ENCODE results near the gene PRKD1.
"Not testable (repeated sequence)": the region's sequence is repeated elsewhere in the genome, so short reads cannot be mapped to it uniquely, and the experiment has no call there.

The PRKD1 gene

GRCh38 chr14:29789475-29789874 lies 138.2 kb downstream of the PRKD1 start:
- no peak for DNase-seq

- DNase-seq: no peak
Measured at GRCh38 chr14:29788093-29788492, 139.6 kb downstream of the PRKD1 start.

DNA sequence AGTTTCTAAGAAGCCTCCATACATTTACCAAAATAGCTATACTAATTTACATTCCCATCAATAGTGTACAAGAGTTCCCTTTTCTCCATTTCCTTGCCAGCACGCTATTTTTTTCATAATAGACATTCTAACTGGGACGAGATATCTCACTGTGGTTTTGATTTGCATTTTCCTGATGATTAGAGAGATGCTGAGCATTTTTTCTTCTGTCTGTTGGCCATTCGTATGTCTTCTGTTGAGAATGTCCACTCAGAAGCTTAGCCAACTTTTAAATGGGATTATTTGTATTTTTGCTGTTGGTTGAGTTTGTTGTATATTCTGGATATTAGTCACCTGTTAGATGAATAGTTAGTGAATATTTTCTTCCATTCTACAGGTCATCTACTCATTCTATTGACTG lies 144.1 kb downstream of the PRKD1 start:
- DNase-seq: no peak

DNA sequence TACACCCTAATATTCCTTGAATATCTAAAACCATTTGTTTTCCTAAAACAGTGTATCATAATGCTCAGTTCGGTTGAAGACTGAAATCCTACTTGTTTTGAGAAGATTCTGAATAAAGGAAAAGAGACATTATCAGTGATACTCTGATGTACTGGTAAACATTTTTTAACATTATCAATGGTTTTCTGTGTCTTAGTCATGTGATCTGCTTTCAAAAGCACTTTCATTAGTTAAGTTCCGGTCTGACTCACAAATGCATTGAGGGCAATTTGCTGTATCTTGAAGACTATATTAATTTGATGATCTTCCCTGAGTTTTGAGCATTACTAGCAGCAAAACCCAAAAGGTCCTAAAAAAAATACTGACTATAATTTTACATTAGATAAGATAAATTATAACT lies 145.6 kb downstream of the PRKD1 start:
- no peak for DNase-seq

GRCh38 chr14:29777142-29777541 lies 150.5 kb downstream of the PRKD1 start:
- DNase-seq: not testable (repeated sequence)

DNA sequence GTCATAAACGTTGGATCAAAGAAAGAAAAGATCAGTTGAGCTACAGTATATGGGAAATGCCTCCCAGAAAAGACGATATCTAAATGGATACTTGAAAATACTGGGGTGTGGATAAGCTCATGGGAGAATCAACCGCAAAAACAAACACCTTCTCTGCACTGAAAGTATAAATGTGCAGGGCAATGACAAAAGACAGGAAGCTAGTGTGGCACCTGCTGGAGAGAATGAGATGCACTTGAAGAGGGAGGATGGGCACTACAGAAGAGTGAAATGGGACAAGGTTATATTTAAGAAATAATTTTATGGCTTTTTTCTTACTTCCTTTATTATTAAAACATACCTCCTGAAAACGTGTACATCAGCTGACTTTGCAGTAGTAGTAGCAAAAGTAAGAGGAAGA lies 153.7 kb downstream of the PRKD1 start:
- no peak for DNase-seq

DNA sequence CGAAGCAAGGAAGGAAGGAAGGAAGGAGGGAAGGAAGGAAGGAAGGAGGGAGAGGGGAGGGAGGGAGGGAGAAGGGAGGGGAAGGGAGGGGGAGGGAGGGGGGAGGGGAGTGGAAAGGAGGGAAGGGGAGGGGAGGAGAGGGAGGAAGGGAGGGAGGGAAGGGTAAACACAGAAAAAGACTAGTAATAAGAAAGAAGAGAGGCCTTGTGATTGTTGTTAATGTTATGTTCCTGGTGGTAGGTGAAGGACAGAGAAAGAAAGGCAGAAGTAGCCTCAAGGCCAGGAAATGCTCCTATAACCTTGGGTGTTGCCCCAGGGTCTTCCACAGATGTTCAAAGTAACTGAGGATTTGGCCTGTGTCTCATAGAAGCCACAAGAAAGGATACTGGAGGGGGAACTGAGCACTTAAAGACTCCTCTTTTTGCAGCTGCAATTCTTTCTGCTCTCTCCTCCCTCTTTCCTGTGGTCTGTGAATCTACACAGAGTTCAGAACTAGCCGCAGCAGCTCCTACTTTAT lies 164.2 kb downstream of the PRKD1 start:
- DNase-seq: no peak

DNA sequence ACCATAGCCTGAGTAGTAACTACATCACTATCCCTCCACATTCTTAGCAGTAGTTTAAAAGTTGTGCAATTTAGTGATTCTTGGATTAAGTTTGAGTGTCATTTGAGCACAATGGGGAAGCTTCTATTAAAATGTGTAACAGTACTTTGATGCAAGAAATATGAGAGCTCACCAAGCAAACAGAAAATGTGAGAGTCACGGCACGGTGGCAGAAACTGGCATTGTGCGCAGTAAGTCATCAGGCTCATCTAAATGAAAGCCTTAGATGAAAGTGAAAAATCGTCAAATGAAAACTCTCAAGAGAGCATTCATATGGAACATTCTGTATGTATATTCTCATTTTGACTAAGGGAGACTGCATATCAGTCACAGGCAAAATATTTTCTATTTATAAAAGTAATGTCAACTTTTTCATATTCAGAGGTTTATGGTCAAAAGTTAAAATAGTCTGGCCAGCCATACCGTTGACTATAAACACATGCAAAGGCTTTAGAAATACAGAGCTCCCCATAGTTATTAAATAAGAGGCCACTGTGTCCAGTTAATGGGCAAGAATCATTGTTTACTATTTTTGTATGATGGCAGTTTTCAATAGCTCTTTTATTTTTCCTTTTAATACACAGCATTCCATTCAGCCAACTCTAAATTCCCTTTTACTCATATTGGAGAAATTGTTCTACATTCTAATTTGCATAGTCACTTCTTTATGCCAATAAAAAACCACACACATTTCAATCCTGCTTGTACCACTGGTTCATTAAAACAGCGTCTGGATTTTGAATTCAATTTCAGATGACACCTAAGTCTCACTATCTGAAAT lies 167.9 kb downstream of the PRKD1 start:
- DNase-seq: no peak

DNA sequence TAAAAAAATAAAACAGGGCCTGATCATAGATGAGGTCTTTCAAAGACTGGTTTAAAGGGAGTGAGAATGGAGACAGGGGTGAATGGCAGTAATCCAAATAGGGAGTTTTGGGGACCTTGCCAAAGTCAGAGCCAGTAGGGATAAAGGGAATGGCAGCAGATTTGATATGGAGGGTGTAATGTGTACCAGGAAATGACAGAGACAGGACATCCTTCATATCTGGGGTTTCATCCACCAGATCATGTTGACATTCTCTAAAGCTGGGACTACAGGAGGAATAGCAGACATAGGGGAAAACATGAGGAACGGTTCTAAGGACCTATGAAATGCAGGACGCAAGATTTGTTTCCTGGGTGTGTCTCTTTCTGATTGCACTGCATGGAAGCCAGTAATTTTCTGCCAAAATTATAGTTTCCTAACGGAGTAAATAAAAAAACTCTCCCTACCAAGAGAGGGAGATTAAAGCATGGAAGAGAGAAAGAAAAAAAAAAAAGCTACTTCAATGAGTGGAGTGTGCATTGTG lies 169.9 kb downstream of the PRKD1 start:
- no peak for DNase-seq

DNA sequence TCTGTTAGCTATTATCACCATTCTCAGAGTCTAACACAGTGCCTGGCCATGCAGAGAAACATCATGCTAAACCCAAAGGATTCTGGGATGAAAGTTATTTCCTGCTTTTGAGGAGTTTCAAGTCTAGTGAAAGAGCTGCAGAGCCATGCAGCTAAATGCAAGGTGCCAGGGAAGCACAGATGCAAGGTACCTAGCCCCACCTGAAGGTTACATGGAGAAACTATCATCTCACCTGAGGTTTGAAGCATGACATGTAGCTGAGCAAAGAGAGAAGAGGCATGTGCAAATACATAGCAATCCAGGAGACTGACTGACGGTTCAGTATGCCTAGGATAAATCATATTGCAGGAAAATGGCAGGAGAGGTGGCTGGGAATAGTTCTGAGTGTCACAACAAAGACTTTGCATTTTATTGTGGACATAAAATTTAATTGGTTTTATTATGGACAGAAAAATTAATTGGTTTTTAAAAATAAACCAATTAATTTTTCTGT lies 170.4 kb downstream of the PRKD1 start:
- DNase-seq: no peak

DNA sequence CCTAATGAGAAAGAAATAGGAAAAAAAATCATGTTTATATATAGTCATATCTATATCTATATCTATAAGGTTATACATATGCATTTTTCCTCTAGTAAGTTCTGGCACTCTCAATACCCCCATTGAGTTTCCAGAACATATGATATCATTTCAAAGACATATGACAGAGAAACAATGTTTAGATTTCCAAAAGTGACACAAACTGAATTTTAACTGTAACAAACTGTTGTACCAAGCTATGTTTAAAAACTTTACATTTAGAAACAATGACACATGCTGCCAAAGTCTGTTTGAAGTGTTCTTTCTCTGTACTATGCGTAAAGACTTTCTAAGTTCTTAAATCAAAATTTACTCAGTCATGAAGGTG lies 171.6 kb downstream of the PRKD1 start:
- no peak for DNase-seq

GRCh38 chr14:29755311-29756018 lies 172.2 kb downstream of the PRKD1 start:
- no peak for DNase-seq

GRCh38 chr14:29754134-29754533 lies 173.5 kb downstream of the PRKD1 start:
- DNase-seq: no peak

DNA sequence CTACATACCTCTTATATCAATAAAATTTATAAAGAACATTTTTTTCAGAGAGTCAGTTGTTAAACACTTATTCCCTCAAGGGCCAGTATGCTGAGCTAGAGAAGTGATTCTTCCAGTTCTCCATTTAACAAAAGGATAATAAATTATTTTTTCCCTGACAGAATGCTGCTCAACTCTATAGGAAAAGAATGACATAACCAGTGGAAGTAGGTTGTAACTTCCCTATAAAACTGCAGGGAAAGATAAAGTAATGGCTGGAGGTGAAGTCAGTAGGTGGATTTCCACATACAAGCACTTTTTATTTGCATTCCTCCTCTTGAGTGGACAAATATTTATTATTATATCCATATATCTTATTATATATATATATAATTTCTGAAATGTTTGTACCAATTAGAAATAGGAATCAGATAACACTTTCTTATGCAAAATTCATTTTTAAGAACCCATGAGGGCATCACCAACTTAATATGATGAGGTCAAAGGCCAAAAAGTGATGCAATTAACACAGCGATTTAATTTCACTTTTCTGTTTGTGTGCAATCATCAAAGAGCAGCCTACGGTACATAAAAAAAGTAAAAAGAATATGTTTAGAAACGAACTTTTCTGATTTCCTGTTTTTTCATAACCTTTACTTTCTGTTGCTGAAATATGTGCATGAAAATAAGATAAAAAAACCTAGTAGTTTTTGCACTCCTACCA lies 175.3 kb downstream of the PRKD1 start:
- no peak for DNase-seq

DNA sequence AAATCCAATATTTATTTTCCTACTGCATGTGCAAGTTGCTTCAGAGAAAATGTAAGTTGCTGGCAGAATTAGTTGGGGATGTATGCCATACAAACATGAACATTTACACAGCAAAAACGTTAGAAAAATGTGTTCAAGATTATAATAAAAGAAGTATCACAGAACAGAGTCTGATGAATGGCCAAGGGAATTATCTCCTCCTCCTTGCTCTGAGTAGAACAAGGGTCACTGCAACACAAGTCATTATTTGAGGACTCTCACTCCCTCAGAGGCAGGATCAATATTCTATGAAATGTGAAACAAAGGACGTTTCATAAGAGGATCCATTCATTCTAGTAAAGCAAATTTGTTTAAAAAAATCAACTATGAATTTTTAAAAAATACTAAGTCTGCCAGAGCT lies 177.8 kb downstream of the PRKD1 start:
- DNase-seq: no peak

GRCh38 chr14:29749327-29749726 lies 178.3 kb downstream of the PRKD1 start:
- DNase-seq: no peak

GRCh38 chr14:29745863-29746262 lies 181.8 kb downstream of the PRKD1 start:
- DNase-seq: no peak

DNA sequence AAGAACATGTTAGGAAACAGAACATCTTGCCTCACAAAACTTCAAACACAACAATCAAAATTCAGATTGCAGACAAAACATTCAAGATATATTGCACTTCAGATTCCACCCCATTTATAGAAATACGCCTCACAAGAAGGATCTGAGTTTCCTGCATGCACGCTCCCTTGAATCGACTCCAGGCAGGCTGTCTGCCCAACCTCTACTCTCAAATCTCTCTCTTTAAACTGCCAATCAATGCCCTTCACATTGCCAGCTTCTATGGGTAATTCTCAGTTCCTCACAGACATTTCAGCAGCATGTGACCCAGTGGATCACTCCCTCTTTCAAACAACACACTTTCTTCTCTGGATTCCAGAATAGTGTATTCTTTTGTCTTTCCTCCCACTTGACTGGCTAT lies 184.1 kb downstream of the PRKD1 start:
- DNase-seq: no peak

DNA sequence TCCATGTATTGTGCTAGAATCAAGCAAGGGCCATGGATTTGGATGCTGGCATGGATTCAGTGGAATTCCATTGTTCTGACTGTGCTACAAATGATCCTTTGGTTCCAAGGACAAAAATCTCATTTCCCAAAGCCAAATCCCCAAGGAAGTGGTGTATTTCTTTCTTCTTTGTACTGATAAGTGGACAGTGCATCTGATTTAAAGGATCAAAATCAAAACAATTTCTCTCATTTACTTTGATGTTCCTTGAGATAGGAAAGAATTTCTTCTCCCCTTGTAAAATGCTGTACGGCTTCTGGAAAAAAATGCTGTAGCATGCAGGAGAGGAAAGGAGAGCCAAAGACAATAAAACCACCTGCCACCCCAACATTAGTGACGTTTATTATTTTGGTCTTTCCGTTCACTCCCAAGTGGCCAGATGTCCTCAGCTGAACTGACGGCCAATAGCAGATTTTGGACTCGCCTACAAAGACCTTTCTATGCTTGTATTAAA lies 185.7 kb downstream of the PRKD1 start:
- DNase-seq: no peak

DNA sequence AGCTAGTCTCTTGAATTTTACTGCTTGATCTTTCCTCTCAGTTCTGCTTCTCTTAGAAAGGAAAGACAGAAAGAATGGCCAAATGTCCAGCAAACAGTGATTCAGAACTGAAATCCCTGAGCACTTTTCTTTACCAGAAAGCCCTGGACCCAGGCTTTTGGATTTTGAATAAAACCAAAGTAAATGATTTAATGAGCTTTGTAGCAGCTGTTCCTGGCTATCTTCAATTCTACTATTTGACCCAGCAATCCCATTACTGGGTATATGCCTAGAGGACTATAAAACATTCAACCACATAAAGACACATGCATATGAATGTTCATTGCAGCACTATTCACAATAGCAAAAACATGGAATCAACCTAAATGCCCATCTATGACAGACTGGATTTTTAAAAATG lies 187.2 kb downstream of the PRKD1 start:
- no peak for DNase-seq

- no peak for DNase-seq
Measured at GRCh38 chr14:29738950-29739349, 188.7 kb downstream of the PRKD1 start.

DNA sequence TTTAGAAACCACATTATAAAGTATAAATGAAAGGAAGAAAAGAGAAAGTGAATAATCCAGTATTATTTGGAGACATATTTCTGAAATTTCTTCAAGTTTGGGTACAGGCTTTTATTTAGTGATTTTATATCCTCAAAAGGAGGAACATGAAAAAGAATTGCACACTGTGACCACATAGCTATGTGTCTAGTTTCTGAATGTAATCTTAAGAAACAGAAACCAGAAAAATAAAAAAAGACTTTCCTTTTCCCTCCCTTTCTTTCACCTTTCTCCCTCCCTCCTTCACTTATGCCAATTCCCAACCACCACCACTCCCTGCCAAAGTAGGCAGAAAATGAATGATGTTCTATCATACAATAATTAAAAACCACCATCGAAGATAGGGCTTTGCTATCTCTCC lies 189.6 kb downstream of the PRKD1 start:
- DNase-seq: no peak

DNA sequence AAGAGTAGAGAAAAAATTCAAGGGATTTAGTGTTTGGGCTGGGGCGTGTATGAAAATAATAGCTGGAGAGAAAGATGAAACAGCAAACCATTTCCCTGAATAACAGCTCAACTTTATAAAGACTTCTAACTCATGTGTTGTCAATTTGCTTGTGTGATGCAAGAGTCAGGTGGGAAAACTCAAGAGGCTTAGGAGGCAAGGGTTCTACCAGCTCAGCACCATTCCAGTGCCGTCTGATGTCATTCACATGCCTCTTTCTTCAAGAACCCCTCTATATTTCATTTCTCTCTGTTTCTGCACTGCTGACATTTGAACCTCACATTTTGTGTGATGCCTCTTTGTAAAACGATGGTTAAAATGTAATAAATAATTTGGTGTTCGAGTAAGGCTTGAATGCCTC lies 192.2 kb downstream of the PRKD1 start:
- DNase-seq: no peak
